Activated CD8-positive, alpha-beta memory T cell treated with anti-CD3 and anti-CD28 coated beads for 48 hours (primary cell): Measurements from ENCODE around the gene PCDHAC1.

Experiments
- DNase-seq, 3 experiments: peaks; one replicate each; pipeline ENCODE4 v3.0.0-alpha.2; 2020; ENCODE audit warnings: low read depth in 2 of 3, low spot score in 2 of 3

Gene PCDHAC1

GRCh38 chr5:140967226-140967893, 41.3 kb downstream of the PCDHAC1 start:
- no peak for DNase-seq

- DNase-seq = no peak
Measured at GRCh38 chr5:140969880-140970279, 43.8 kb downstream of the PCDHAC1 start.

- no peak for DNase-seq
Measured at GRCh38 chr5:140973550-140973949, 47.5 kb downstream of the PCDHAC1 start.

GRCh38 chr5:140977003-140977402, 50.9 kb downstream of the PCDHAC1 start:
- no peak for DNase-seq

- no peak for DNase-seq
Measured at GRCh38 chr5:140978260-140978659, 52.2 kb downstream of the PCDHAC1 start.

GRCh38 chr5:140978983-140979382, 52.9 kb downstream of the PCDHAC1 start:
- DNase-seq = no peak
